OCI-LY1 (cell line): ENCODE data around the gene RFPL1.

Source experiments
- H2AFZ ChIP-seq: fragments of 200-600 bp; sonication (generic), shearing (Covaris generic); 2 replicates; pipeline ENCODE4 v1.6.0; 2014; ENCODE audit warnings: antibody characterized with exemption, mild to moderate bottlenecking, low read length
- H3F3A ChIP-seq: fragments of 200-600 bp; sonication (generic), shearing (Covaris generic); 2 replicates; pipeline ENCODE4 v1.6.0; 2014; ENCODE audit warnings: mild to moderate bottlenecking, antibody characterized with exemption, low read length, moderate library complexity; ENCODE audit not compliant: insufficient read depth
- H3K27ac ChIP-seq: fragments of 200-600 bp; sonication (generic); 2 replicates; pipeline ENCODE4 v1.5.1; 2014; ENCODE audit warnings: low read length, mixed run types, mild to moderate bottlenecking, low read depth; ENCODE audit not compliant: poor library complexity, severe bottlenecking
- H3K27me3 ChIP-seq: fragments of 200-600 bp; sonication (generic); 2 replicates; pipeline ENCODE4 v1.6.0; 2014; ENCODE audit warnings: antibody characterized with exemption, mild to moderate bottlenecking, low read length, moderate library complexity; ENCODE audit not compliant: insufficient read depth
- H3K36me3 ChIP-seq: fragments of 200-600 bp; sonication (generic); 2 replicates; pipeline ENCODE4 v1.6.1; 2014; ENCODE audit warnings: mild to moderate bottlenecking, antibody characterized with exemption, low read length, moderate library complexity, mixed read lengths; ENCODE audit not compliant: insufficient read depth
- H3K4me1 ChIP-seq: fragments of 200-600 bp; sonication (generic); 2 replicates; pipeline ENCODE4 v1.5.1; 2014; ENCODE audit warnings: mild to moderate bottlenecking, low read length, moderate library complexity; ENCODE audit not compliant: insufficient read depth, severe bottlenecking
- H3K4me2 ChIP-seq: fragments of 200-600 bp; sonication (generic), shearing (Covaris generic); 2 replicates; pipeline ENCODE4 v1.6.1; 2014; ENCODE audit warnings: low read length
- H3K4me3 ChIP-seq: fragments of 200-600 bp; sonication (generic); 2 replicates; pipeline ENCODE4 v1.5.1; 2014; ENCODE audit warnings: low read length, low read depth, mild to moderate bottlenecking, mixed read lengths; ENCODE audit not compliant: poor library complexity, severe bottlenecking
- H3K79me2 ChIP-seq: fragments of 200-600 bp; shearing (Covaris generic); 2 replicates; pipeline ENCODE4 v1.6.1; 2016; ENCODE audit warnings: mixed run types, low read length, mixed read lengths; ENCODE audit not compliant: insufficient read depth
- H3K9ac ChIP-seq: fragments of 200-600 bp; sonication (generic), shearing (Covaris generic); 2 replicates; pipeline ENCODE4 v1.6.1; 2014; ENCODE audit warnings: mild to moderate bottlenecking, low read length, mixed read lengths
- H3K9me2 ChIP-seq: fragments of 200-600 bp; sonication (generic), shearing (Covaris generic); 2 replicates; pipeline ENCODE4 v1.6.1; 2014; ENCODE audit warnings: low read depth, mild to moderate bottlenecking, low read length, mixed read lengths
- H3K9me3 ChIP-seq: fragments of 200-600 bp; shearing (Covaris generic); 2 replicates; pipeline ENCODE4 v1.6.1; 2014; ENCODE audit warnings: low read length, mixed read lengths
- H4K20me1 ChIP-seq: fragments of 200-600 bp; sonication (generic), shearing (Covaris generic); 2 replicates; pipeline ENCODE4 v1.6.0; 2016; ENCODE audit warnings: mild to moderate bottlenecking, low read length; ENCODE audit not compliant: insufficient read depth
- CTCF ChIP-seq: fragments of 200-600 bp; sonication (generic), shearing (Covaris generic); IDR thresholded peaks from 2 replicates; pipeline ENCODE4 v1.5.1; 2017; ENCODE audit warnings: mild to moderate bottlenecking, antibody characterized with exemption, low read length, moderate library complexity, mixed read lengths
- EZH2 ChIP-seq: fragments of 200-600 bp; sonication (generic), shearing (Covaris generic); IDR thresholded peaks from 2 replicates; pipeline ENCODE4 v1.8.0; 2017; ENCODE audit warnings: borderline replicate concordance, mixed run types, mild to moderate bottlenecking, antibody characterized with exemption, low read length, moderate library complexity, mixed read lengths

Gene RFPL1

GRCh38 chr22:29480512-29481264 is 42.3 kb downstream of the RFPL1 start:
- Histone ChIP-seq H3K4me3 (no peak overlapping the region), H3K27ac (no peak overlapping the region), H3K9me3 (no peaks in the 10 kb centered on the region), H2AFZ (no peak overlapping the region), H3K27me3 (no peaks in the 10 kb centered on the region), H3F3A (no peaks in the 10 kb centered on the region), H4K20me1 (no peaks in the 10 kb centered on the region), H3K4me1 (peaks cover 3% of the 10 kb centered on the region), H3K79me2 (no peaks in the 10 kb centered on the region), H3K4me2 (no peak overlapping the region), H3K9ac (no peak overlapping the region), H3K9me2 (no peaks in the 10 kb centered on the region), H3K36me3 (no peaks in the 10 kb centered on the region)
- TF ChIP-seq CTCF (no peak), EZH2 (no peak)

GRCh38 chr22:29481265-29482000 is 43.0 kb downstream of the RFPL1 start:
- no peak for TF ChIP-seq EZH2
- TF ChIP-seq CTCF, result no peak
- Histone ChIP-seq H3K36me3 (no peaks in the 10 kb centered on the region), H3F3A (no peaks in the 10 kb centered on the region), H3K27ac (no peak overlapping the region), H3K9ac (no peak overlapping the region), H3K9me2 (no peaks in the 10 kb centered on the region), H3K79me2 (no peaks in the 10 kb centered on the region), H3K4me2 (no peak overlapping the region), H3K9me3 (no peaks in the 10 kb centered on the region), H3K4me3 (no peak overlapping the region), H3K27me3 (no peaks in the 10 kb centered on the region), H2AFZ (no peak overlapping the region), H4K20me1 (no peaks in the 10 kb centered on the region), H3K4me1 (no peaks in the 10 kb centered on the region)

DNA sequence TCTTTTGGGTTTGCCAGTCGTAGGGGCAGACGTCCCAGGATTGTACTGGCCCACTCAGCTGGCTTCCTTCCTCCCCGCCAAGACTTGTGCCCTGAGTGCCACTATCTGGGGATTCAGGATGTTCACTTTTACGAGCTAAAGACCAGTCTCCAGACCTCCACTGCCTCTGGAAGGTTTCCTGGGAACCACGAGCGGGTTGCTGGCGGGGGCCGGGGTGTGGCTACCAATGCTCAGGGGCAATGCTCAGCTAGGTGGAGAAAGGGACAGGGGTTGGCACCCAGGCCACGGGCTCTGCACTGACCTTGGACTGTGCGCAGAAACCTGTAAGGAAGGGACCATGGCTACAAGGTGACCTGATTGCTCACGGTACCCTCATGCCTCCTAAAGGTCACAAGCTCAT is 43.9 kb downstream of the RFPL1 start:
- Histone ChIP-seq H4K20me1 (no peaks in the 10 kb centered on the region), H3K36me3 (no peaks in the 10 kb centered on the region), H3F3A (no peaks in the 10 kb centered on the region), H3K9me2 (no peaks in the 10 kb centered on the region), H3K27ac (no peak overlapping the region), H3K9ac (no peak overlapping the region), H2AFZ (no peak overlapping the region), H3K9me3 (no peaks in the 10 kb centered on the region), H3K79me2 (no peaks in the 10 kb centered on the region), H3K4me2 (no peak overlapping the region), H3K27me3 (no peaks in the 10 kb centered on the region), H3K4me3 (no peak overlapping the region), H3K4me1 (no peaks in the 10 kb centered on the region)
- TF ChIP-seq EZH2 (no peak), CTCF (no peak)
